GM21529 (cell line): Measurements from ENCODE around the gene MT1HL1.

Experiments used
- ATAC-seq: cut with Tn5 transposase; IDR thresholded peaks from one replicate; pipeline ENCODE4 v1.9.1; 2021; ENCODE audit not compliant: unreplicated experiment

MT1HL1 gene

GRCh38 chr1:237004116-237004515 is at the start of gene MT1HL1:
Gene MT1HL1 (minus strand): TSS chr1:237004441. CDS start chr1:237004372, 69 bp downstream.
- no peak for ATAC-seq

GRCh38 chr1:237050915-237051314 is 46.7 kb upstream of the MT1HL1 start:
- no peak for ATAC-seq

- ATAC-seq: no peak
Measured at GRCh38 chr1:237050185-237050584, 45.9 kb upstream of the MT1HL1 start.

DNA sequence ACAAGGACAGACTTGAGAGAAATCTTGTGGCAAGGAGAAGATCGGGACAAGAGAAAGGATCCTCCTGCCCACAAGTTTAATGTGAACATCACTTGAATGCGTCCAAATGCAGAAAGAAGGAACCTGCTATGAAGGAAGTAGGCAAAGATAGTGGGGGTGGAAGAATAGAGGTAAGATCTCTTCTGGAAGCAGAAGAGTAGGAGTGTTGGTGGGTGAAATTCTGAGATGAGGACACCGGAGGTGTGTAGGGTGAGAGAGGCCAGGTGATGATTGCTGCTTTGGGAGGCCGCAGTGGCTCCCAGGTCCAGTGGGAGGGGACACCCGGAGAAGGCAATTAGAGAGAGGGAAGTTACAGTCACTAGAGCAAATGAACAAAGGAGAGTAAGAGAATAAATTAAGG is 44.6 kb upstream of the MT1HL1 start:
- ATAC-seq: no peak

DNA sequence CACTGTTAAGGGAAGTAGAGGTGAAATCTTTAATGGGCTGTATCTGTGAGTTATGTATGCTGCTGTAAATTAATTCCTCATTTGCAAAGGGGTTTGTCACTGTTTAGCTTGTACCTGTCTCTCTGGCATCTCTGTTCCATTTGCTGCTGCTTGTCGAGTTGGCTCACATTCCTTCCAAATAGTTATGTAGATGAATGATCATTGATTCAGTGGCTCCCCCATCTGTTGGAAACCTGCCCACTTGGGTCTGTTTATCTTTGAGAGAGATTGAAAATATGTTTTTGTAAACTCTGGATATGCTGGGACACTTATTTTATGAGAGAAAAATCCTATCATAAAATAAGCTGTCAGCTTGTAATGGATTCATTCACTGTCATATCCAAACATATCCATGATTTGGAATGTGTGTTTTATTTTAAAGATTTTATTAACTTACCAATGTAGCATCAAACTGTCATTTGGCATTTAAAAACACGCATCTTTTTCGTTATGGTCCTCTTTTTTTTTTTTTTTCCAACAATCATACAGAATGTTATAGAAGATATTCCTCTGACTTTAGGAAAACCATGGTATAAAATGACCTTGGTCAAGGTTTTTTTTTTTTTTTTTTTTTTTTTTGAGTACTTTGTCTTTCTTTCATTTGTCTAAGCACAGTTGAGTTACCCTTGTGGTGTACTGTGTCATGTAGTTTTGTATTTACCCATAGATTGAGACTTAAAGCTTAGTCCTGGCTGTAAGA is 41.2 kb upstream of the MT1HL1 start:
- no peak for ATAC-seq

DNA sequence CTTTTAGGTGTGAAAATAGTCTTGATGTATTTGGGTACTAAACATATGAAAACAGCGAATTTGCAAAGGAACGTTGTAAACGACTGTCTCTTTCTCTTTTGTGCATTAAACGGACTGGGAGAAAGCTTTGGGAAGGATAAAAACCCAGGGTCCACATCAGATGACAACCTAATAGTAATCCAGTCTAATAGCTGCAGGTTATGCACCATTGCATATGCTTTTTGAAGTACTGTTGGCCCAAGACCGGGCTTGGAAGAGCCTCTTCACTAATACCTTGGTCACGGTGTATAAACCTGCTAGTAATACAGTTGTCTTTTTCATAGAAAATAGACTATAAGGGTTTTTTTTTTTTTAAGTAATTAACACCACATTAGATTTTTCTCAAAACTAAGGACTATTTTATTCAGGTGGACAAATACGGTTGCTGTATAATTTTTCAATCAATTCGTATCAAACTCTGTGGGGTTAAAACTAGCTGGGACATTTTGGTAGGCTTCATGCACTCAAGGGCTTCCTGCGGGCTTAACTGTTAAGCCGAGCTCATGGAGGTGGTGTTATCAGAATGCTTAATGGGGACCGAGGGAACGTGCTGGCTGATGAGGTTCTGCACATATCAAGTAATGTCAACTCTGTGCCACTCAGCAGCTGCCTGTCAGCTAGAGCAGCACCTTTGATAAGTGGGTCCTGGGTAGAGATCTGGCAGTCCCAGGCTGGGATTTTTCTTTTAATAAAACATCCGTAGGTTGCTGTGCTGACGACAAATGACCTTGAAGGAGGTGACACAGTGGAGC is 39.8 kb upstream of the MT1HL1 start:
- ATAC-seq: no peak

- ATAC-seq: no peak
Measured at GRCh38 chr1:237042892-237043576, 38.8 kb upstream of the MT1HL1 start.

DNA sequence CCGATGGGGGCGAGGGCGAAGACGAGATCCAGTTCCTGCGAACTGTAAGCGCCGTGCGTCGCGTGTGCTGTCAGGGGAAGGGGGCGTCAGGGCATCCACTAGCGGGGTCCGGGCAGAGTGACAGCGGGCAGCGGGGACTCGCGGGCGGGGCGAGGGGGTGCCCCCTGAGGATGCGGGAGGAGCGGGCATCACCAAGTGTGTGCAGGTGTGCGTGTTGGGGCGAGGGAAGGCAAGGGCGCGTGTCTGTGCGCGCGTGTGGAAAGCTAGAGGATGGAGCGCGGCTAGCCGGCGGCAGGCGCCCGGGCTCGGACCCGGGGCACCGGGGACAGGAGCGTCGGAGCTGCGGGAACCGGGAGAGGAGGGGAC is 38.3 kb upstream of the MT1HL1 start:
- ATAC-seq: no peak

- ATAC-seq: no peak
Measured at GRCh38 chr1:237041795-237042525, 37.7 kb upstream of the MT1HL1 start, which contains the start of gene RYR2. Gene RYR2 (plus strand): TSS chr1:237042184. CDS start chr1:237042522, 338 bp downstream.

GRCh38 chr1:237041461-237041794 is 37.2 kb upstream of the MT1HL1 start:
- ATAC-seq: no peak

DNA sequence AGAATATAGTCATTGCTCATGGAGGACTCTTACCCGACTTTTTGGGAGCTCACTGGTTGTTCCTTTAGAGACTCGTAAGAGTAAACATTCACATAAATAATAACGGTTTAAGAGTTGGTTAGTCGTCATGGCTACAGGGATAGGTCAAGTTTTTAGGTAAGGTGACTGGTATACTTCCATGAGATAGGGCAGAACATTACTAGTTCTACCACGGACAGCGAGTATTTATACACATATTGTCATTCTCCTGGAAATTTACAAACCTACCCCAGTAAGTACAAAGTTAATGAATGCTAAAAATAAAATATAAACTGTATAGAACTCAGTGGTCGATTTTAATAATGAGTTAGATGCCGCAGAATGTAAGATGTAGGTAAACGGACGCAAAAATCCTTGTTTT is 36.6 kb upstream of the MT1HL1 start:
- no peak for ATAC-seq

GRCh38 chr1:237038211-237038610 is 34.0 kb upstream of the MT1HL1 start:
- no peak for ATAC-seq

- no peak for ATAC-seq
Measured at GRCh38 chr1:237035759-237036158, 31.5 kb upstream of the MT1HL1 start.

- ATAC-seq: no peak
Measured at GRCh38 chr1:237033804-237034203, 29.6 kb upstream of the MT1HL1 start.

DNA sequence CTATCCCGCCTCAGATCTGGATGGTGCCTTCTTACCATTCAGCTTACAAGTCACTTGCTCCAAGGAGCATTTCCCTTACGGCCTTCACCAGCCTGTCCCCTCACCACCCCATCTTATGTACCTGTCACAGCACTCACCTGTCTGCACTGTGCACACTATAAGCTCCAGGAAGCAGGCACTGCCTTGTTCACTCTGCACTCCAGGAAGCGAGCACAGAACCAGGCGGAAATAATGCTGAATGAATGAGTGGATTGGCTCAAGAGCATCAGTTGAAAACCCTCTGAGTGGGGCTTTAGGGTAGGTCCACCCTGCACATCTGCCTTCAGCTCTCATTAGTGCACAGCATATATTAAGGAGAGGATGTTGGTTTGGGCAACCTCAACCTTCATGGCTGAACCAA is 28.8 kb upstream of the MT1HL1 start:
- no peak for ATAC-seq

DNA sequence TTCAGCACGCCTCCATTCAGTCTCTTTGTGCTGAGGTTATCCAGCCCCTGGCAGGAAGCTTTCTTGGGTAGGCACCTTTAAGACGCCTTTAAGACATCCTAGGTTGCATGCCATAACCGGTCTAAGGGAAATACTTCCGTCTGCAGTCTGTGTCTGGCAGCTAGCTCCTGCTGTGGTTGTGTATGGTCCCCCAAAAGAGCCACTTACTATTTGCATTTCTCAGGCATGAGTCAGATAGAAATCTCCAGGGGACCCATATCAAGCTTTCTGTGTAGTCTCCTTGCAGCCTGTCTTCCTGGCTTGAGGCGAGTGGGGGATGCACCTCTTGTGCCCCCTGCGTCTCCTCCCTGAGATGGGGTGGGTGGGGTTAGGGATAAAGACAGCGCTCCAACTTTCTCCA is 27.8 kb upstream of the MT1HL1 start:
- peak; percentile 94 for ATAC-seq

DNA sequence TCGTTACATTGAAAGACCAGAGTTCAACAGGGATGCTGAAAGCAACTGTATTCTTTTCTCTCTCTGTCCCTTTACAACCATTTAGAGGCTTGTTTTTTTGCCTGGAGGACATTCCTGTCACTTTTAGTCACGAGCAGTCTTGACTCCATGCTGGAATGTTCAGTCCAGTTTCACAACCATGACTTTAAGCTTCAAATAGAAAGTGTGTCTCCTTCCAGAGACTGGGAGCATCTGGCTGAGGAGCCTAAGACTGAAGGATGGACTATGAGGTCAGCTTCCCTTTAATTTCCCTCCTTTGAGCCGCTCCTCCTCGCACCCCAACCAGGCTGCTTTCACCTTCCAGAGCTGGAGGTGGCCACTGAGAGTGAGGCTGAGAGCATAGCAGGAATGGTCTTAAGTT is 27.2 kb upstream of the MT1HL1 start:
- no peak for ATAC-seq

- ATAC-seq: no peak
Measured at GRCh38 chr1:237029850-237030535, 25.8 kb upstream of the MT1HL1 start.

- ATAC-seq: no peak
Measured at GRCh38 chr1:237029240-237029639, 25.0 kb upstream of the MT1HL1 start.

- no peak for ATAC-seq
Measured at GRCh38 chr1:237025358-237026074, 21.3 kb upstream of the MT1HL1 start.
